ENCODE results near the gene HMG20B. TPM values are rescaled to one million over a fixed set of nuclear protein-coding genes. Genes with fewer than 3 reads are reported as not detected.
"Not testable (repeated sequence)": the region's sequence is repeated elsewhere in the genome, so short reads cannot be mapped to it uniquely, and the experiment has no call there.

Gene HMG20B
- total RNA-seq, 2 donors from 2014 or later: 87.9 to 118 TPM

DNA sequence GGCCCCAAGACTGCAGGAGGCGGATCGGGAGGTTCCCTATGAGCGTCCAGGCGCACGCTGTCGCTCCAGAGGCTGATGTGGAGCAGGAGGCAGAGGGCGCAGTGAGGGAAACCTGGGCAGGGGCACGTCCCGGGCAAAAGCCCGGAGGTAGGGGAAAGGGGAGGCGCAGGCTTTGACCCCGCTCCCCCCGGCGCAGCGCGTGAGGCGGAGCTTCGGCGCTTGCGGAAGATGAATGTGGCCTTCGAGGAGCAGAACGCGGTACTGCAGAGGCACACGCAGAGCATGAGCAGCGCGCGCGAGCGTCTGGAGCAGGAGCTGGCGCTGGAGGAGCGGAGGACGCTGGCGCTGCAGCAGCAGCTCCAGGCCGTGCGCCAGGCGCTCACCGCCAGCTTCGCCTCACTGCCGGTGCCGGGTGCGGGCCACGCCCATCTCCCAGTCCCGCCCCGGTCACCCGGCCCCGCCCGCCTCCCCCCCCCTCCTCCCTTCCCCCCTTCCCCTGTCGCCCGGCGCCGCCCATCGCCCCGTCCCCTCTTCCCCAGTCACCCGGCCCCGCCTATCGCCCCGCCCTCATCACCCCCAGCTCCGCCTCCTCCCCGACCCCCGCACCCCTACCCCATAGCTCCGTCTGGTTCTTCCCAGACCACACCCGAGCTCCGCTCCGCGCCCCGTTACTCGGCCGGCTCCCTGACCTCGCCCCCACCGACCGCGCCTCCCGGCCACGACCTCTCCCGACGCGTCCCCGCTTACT lies 4.1 kb downstream of the HMG20B start:
- H3K4me3 ChIP-seq: peak overlapping the region; percentile 34
- intact Hi-C loops (cut with DNase I): no loop called here
- H3K9me3 ChIP-seq: no peaks in the 10 kb centered on the region
- peak; percentile 63 for DNase-seq
- peaks cover 10% of the 10 kb centered on the region for H3K4me1 ChIP-seq
- H3K27me3 ChIP-seq: no peaks in the 10 kb centered on the region
- TF ChIP-seq, protein P1, sequence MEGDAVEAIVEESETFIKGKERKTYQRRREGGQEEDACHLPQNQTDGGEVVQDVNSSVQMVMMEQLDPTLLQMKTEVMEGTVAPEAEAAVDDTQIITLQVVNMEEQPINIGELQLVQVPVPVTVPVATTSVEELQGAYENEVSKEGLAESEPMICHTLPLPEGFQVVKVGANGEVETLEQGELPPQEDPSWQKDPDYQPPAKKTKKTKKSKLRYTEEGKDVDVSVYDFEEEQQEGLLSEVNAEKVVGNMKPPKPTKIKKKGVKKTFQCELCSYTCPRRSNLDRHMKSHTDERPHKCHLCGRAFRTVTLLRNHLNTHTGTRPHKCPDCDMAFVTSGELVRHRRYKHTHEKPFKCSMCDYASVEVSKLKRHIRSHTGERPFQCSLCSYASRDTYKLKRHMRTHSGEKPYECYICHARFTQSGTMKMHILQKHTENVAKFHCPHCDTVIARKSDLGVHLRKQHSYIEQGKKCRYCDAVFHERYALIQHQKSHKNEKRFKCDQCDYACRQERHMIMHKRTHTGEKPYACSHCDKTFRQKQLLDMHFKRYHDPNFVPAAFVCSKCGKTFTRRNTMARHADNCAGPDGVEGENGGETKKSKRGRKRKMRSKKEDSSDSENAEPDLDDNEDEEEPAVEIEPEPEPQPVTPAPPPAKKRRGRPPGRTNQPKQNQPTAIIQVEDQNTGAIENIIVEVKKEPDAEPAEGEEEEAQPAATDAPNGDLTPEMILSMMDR (IDR thresholded peaks at IDR 0.05): no peak
- H3K36me3 ChIP-seq: no peaks in the 10 kb centered on the region
- H3K9ac ChIP-seq (ENCODE audit: low read depth in 2 of 2, low read length in 2 of 2): peak overlapping the region; percentile 43 to 57
- peak overlapping the region; percentile 15 for H3K27ac ChIP-seq

DNA sequence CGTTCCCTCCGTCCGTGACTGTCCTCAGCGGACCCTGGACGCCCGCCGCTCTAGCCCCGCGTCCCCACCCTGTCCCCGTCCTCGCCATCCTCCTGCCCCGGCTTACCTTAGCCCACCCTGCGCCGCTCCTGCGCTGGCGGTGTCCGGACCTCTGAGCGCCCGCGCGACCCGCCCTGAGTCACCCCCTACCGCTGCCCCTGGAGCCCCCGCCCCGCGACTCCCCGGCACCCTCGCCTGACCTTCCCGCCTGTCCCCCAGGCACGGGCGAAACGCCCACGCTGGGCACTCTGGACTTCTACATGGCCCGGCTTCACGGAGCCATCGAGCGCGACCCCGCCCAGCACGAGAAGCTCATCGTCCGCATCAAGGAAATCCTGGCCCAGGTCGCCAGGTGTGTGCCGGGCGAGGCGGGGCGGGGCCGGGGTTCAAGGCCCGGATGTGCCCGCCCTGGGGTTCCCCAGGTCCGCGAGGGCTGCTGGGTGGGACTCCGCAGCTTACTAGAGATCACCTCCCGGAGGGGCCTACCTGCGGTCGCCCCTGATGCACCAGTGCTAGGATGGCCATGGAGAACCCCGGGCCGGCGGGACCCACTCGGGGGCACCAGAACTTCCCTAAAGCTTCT lies 5.1 kb downstream of the HMG20B start:
- H3K27ac ChIP-seq: no peak overlapping the region
- H3K4me3 ChIP-seq: no peak overlapping the region
- TF ChIP-seq, protein P1 (IDR thresholded peaks at IDR 0.05): no peak
- no peaks in the 10 kb centered on the region for H3K36me3 ChIP-seq
- H3K9me3 ChIP-seq: no peaks in the 10 kb centered on the region
- H3K4me1 ChIP-seq: peaks cover 10% of the 10 kb centered on the region
- H3K27me3 ChIP-seq: no peaks in the 10 kb centered on the region
- DNase-seq: peak; percentile 83
- intact Hi-C loops (cut with DNase I): no loop called here
- H3K9ac ChIP-seq (ENCODE audit: low read depth in 2 of 2, low read length in 2 of 2): no peak overlapping the region

DNA sequence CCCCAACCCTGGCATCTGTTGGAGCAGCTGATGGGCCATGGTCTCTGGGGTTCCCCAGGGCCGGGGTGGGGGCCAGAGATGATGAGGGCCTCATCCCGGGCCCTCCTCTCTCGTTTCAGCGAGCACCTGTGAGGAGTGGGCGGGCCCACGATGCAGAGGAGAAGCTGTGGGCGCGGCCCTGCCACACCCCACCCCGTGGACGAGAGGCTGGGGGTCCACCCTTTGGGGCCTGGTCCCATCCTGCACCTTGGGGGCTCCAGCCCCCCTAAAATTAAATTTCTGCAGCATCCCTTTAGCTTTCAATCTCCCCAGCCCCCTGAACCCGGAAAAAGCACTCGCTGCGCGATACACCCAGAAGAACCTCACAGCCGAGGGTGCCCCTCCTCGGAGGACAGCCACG lies 5.6 kb downstream of the HMG20B start:
- TF ChIP-seq, protein P1 (IDR thresholded peaks at IDR 0.05): no peak
- intact Hi-C loops (cut with DNase I): no loop called here
- no peak overlapping the region for H3K27ac ChIP-seq

DNA sequence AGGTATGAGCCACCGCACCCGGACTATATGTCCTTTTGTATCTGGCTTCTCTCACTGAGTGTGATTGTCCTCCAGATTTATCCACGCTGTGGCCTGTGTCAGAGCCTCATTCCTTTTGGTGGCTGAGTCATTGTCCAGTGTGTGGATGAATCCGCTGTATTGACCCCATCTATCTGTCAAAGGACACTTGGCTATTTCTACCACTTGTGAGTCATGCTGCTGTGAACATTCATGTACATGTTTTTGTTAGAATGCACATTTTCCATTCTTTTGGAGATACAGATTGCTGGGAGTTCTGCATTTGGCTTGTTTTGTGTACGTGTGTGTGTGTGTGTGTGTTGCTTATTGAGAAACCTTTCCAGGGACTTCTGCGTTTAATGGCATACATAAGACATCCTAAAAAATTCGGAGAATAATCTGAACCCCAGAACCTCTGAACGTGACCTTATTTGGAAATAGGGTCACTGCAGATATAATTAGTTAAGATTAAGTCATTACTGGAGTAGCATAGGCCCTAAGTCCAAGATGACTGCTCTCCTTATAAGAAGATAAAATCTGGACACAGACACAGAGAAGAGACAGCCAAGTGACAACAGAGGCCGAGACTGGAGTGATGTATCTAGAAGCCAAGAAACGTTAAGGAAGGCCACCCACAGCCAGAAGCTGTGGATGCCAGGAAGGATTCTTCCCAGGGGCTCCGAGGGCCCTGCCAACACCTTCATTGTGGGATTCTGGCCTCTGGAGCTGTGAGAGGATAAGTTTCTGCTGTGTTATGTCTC lies 7.6 kb downstream of the HMG20B start:
- Histone ChIP-seq H3K9me3 (no peaks in the 10 kb centered on the region), H3K4me3 (no peak overlapping the region), H3K27ac (peak overlapping the region; percentile 36), H3K27me3 (peaks cover 6% of the 10 kb centered on the region), H3K36me3 (no peaks in the 10 kb centered on the region), H3K9ac (ENCODE audit: low read depth in 2 of 2, low read length in 2 of 2) (no peak overlapping the region), H3K4me1 (peaks cover 10% of the 10 kb centered on the region)
- intact Hi-C loops (cut with DNase I): no loop called here
- DNase-seq: no peak
- TF ChIP-seq, protein P1 (IDR thresholded peaks at IDR 0.05): no peak

More for the DNA sequence above, 5.6 kb downstream of the HMG20B start:
- H3K4me3 ChIP-seq: no peak overlapping the region
- no peaks in the 10 kb centered on the region for H3K9me3 ChIP-seq
- H3K9ac ChIP-seq (ENCODE audit: low read depth in 2 of 2, low read length in 2 of 2): no peak overlapping the region
- peaks cover 10% of the 10 kb centered on the region for H3K4me1 ChIP-seq
- H3K27me3 ChIP-seq: no peaks in the 10 kb centered on the region
- DNase-seq: no peak
- no peaks in the 10 kb centered on the region for H3K36me3 ChIP-seq

DNA sequence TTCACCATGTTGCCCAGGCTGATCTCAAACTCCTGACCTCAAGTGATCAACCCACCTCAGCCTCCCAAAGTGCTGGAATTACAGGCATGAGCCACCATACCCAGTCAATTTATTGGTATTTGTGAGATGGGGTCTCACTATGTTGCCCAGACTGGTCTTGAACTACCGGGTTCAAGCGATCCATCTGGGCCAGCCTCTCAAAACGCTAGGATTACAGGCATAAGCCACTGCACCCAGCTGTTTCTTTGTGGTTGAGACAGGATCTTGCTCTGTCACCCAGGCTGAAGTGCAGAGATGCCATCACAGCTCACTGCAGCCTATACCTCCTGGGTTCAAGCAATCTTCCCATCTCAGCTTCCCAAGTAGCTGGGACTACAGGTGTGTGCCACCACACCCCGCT lies 9.0 kb downstream of the HMG20B start:
- H3K36me3 ChIP-seq; H3K4me3 ChIP-seq; DNase-seq; H3K9me3 ChIP-seq; H3K27ac ChIP-seq; H3K9ac ChIP-seq (ENCODE audit: low read depth in 2 of 2, low read length in 2 of 2); H3K4me1 ChIP-seq; intact Hi-C loops (cut with DNase I): not testable (repeated sequence)
- H3K27me3 ChIP-seq: peaks cover 10% of the 10 kb centered on the region

DNA sequence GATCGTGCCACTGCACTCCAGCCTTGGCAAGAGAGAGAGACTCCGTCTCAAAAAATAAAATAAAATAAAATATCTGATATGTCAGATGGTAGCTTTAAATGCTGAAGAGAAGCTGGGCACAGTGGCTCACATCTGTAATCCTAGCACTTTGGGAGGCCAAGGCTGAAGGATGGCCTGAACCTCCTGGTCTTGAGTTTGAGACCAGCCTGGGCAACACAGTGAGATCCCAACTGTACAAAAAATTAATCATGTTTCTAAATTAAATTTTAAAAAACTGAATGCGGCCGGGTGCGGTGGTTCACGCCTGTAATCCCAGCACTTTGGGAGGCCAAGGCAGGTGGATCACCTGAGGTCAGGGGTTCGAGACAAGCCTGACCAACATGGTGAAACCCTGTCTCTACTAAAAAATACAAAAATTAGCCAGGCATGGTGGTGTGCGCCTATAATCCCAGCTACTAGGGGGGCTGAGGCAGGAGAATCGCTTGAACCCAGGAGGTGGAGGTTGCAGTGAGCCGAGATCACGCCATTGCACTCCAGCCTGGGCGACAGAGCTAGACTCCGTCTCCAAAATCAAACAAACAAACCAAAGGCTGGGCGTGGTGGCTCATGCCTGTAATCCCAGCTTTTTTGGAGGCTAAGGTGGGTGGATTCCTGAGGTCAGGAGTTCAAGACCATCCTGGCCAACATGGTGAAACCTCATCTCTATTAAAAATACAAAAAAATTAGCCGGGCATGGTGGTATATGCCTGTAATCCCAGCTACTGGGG lies 11.5 kb downstream of the HMG20B start:
- intact Hi-C loops (cut with DNase I); H3K27ac ChIP-seq; H3K4me1 ChIP-seq; H3K9me3 ChIP-seq; DNase-seq; H3K4me3 ChIP-seq; H3K9ac ChIP-seq (ENCODE audit: low read depth in 2 of 2, low read length in 2 of 2); H3K36me3 ChIP-seq: not testable (repeated sequence)
- H3K27me3 ChIP-seq: peaks cover 10% of the 10 kb centered on the region
